ENCODE data around the gene FCN2.

The FCN2 gene

GRCh38 chr9:134912126-134912840, 31.7 kb downstream of the FCN2 start:
- no peak for DNase-seq (ENCODE audit: low read depth)

DNA sequence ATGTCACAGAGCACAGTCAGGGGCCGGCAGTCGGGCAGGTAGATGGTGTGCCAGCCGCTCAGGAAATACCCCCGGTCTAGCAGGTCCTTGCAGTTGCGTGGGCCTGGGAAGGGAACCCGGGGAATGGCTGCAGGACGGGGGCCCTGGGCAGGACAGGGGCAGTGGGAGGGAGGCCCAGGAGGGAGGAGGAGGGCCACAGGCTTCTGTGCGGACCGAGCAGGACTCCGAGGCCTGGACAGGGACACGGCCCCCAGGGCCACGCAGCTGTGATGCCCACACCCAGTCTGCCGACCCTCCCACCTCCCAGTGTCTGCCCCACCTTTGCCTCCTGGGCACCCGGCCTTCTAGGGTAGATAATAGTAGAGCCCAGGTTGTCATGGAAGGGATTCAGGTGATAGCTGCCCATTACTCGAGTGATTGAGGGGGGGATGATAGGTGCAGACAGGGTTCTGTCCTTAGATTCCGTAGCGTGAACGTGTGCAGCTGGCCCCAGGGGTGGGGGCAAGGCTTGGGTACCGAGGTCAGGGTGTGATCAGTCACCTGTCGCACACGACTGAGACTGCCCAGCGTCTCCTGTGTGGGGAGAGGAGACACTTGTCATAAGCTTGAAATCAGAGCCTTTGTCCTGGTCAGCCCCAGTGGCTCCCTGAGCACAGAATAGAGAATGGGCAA, 32.6 kb downstream of the FCN2 start:
- DNase-seq (ENCODE audit: low read depth), result no peak

- no peak for DNase-seq (ENCODE audit: low read depth)
Observed at GRCh38 chr9:134913713-134914500, 33.3 kb downstream of the FCN2 start.

- DNase-seq (ENCODE audit: low read depth), result no peak
Observed at GRCh38 chr9:134914501-134914834, 33.9 kb downstream of the FCN2 start.

GRCh38 chr9:134915046-134915985, 34.7 kb downstream of the FCN2 start:
- DNase-seq (ENCODE audit: low read depth), result no peak

- no peak for DNase-seq (ENCODE audit: low read depth)
Observed at GRCh38 chr9:134916161-134916665, 35.6 kb downstream of the FCN2 start.

GRCh38 chr9:134917431-134918373, 37.1 kb downstream of the FCN2 start, which contains the start of gene FCN1:
Gene FCN1, minus strand, starts transcription at chr9:134917912. Its CDS starts 41 bp downstream, at chr9:134917871.
- DNase-seq (ENCODE audit: low read depth), result no peak

GRCh38 chr9:134918646-134919045, 38.0 kb downstream of the FCN2 start:
- no peak for DNase-seq (ENCODE audit: low read depth)

DNA sequence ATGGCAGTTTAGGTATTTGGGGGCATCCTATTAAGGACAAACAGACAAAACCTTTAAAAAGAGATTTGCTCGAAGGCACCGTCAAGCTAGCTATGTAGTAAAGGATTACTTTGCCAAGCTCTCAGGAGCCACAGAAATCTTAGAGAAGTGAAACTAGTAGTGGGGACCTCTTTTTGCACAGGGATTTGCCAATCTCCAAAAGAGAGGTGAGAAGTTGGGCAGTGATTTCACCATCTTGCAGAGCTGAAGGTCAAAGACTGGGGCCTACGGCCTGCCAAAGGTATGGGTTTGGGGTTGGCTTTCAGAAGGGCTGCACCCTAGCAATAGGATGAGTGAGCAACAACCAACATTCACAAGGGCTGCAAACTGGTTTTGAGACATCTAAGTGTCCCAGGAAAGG, 38.7 kb downstream of the FCN2 start:
- DNase-seq (ENCODE audit: low read depth), result no peak

GRCh38 chr9:134922066-134922931, 41.7 kb downstream of the FCN2 start:
- DNase-seq (ENCODE audit: low read depth), result no peak

DNA sequence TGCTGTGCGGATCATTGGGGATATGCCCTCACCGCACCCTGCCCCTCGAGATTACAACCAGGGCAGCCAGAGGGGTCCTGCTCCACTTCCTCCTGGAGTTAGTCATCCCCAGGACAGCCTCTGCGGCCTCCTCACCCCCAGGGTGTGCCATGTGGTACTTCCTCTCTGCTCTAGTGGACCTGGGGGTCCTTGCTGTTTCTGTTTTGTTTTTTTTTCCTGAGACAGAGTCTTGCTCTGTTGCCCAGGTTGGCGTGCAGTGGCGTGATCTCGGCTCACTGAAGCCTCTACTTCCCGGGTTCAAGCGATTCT, 42.3 kb downstream of the FCN2 start:
- DNase-seq (ENCODE audit: low read depth), result no peak

- no peak for DNase-seq (ENCODE audit: low read depth)
Observed at GRCh38 chr9:134923466-134923865, 42.9 kb downstream of the FCN2 start.

- DNase-seq (ENCODE audit: low read depth), result no peak
Observed at GRCh38 chr9:134925011-134925511, 44.5 kb downstream of the FCN2 start.

DNA sequence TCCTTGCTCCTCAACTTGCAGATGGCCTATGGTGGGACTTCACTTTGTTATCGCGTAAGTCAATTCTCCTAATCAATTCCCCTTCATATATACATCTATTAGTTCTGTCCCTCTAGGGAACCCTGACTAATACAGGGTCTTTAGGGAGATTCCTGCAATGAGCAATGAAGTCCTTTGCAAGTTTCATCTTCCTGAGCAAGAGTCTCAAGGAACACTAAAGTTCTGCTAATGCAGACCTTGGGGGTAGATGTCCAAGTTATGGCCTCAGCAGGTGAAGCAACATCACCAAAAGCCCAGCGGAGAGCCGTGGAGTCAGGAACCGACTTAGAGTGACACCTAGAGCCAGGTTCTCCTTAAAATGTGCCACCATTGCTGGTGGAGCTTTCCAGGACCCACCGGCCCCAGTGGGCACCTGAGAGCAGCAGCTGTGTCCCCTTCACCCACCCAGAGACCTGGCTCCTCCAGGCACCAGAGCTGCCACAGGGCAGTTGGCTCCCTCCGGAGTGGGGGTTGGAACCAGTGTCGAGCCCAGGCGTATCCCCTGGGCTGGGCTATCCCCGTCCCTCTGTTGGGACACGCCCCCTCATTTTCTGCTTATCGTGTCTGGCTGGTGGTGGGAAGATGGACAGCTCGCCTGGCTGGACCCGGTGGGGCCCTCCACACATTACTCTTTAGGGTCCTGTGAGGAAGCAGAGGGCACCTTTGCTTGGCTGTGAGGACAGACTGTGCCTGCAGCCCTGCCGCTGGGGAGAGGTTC, 48.0 kb downstream of the FCN2 start:
- DNase-seq (ENCODE audit: low read depth), result no peak

DNA sequence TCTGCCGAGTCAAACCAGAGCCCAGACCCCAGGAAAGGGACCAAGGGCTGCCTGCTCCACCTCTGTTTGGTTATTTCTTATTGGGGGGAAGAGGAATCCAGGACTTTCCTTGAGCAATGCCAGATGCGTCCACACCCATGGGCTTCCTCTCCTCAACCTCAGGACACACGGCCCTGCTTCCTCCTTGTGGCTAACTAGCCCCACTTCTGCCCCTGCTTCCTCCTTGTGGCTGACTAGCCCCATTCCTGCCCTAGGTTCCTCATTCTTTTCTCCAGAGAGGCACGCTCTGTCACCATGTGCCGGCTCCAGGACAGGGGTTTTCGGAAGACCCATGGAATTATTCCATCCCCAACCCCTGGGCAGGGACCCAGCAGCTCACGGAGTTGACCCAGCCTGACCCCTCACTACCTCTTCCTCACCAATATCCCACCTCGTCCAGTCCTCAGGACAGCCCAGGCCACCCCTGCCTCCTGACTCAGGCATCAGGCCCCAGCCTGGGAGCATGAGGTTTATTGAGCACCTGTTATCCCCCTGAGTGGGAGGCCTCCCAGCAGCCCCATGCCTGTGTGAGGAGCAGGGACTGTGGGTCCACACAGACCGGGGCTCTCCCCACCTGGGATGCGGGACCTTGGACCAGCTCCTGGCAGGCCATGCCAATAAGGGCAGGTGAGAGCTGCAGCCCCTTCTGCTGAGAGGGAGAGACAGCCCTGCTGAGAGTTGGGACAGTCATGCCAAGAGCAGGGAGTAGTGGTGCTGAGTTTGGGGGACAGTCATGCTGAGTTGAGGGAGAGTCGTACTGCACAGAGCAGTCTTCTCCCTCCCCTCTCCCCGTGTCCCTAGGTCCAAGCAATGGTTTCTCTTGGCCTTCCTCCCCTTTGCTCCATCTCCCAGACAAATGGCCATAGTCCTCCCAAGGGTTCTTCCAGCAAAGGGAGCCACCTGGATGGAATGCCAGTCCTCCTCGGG, 48.9 kb downstream of the FCN2 start:
- no peak for DNase-seq (ENCODE audit: low read depth)

DNA sequence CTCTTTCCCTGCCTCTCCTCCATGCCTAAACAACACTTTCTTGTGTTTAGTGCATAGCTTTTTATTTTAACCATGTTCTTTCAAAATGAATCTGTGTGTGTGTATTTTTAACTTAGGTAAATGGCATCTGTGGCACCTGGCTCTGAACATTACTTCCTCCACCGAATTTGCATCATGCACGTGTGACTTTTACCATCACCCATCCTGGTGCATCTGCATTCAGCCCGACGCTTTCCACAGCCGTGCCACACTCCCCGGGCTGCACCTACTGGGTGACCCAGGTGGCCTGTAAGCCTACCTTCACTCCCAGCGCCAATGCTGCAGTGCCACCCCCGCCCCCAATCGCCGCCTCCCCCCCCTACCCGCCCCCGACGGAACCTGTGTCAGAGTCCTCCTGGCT, 49.8 kb downstream of the FCN2 start:
- DNase-seq (ENCODE audit: low read depth), result no peak

- DNase-seq (ENCODE audit: low read depth), result no peak
Observed at GRCh38 chr9:134932171-134932570, 51.6 kb downstream of the FCN2 start.

DNA sequence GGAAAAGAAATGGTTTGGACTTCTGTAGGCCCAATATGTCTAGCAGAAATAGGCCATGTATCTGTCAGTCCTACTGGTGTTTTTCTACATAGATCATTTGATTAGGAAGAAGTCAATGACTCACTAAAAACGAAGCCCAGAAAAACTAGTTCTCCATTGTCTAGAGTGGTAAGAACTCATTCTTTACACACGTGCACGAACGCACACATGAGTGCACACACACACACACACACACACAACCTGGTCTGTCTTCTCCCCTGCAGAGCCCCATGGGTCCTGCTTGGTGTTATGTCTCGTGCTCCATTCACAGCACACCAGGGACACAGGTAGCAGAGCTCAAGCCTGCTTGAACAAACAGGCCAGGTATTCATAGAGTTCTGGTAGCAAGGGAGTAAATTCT, 52.0 kb downstream of the FCN2 start:
- DNase-seq (ENCODE audit: low read depth), result no peak
